ENCODE results near the gene LSM14B. TPM values are rescaled to one million over a fixed set of nuclear protein-coding genes. Genes with fewer than 3 reads are reported as not detected.

Gene LSM14B
- total RNA-seq, 1 donor from 2014 or later = 36.8 TPM

DNA sequence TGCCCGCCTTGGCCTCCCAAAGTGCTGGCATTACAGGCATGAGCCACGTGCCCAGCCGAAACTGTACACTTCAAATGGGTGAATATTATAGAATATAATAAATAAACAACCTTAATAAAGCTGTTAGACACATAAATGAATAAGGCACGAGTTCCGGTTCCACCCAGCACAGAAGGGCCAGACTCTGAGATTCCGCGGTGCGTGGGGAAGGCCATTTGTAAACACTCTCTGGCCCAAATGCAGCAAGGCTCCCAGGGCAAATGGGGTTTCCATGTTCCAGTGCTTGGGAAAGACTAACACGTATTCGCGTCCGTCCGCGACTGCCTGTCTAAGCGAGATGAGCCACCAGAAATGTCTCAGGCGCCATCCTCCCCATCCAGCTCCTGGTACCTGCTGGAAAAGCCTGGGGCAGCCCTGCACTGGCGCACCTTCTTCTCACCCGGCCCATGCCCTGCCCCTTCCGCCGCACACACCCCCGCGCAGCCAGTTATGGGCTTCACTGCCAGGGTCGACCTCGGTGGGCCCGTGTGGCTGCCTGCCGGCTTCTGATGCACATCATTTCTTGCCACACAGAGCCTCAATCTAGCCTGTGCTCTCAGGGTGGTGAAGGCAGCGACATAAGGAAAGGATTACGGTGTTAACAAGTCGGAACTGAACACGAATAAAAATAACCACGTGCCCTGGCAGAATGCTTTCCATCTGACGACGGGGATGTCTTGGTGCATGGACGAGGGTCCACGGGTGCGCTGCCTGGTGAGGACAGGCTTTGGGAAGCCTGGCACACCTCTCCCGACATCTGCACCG is 5.5 kb upstream of the LSM14B start:
- Histone ChIP-seq H3K4me1 (peaks cover 9% of the 10 kb centered on the region), H3K4me3 (no peak overlapping the region), H3K36me3 (no peaks in the 10 kb centered on the region), H3K27ac (no peak overlapping the region), H3K9me3 (peaks cover 9% of the 10 kb centered on the region), H3K27me3 (ENCODE audit: low read depth) (peaks cover 7% of the 10 kb centered on the region)
- ATAC-seq (no peak), DNase-seq (no peak)
- intact Hi-C loops (cut with DNase I) = no loop called here
- TF ChIP-seq, protein P1, sequence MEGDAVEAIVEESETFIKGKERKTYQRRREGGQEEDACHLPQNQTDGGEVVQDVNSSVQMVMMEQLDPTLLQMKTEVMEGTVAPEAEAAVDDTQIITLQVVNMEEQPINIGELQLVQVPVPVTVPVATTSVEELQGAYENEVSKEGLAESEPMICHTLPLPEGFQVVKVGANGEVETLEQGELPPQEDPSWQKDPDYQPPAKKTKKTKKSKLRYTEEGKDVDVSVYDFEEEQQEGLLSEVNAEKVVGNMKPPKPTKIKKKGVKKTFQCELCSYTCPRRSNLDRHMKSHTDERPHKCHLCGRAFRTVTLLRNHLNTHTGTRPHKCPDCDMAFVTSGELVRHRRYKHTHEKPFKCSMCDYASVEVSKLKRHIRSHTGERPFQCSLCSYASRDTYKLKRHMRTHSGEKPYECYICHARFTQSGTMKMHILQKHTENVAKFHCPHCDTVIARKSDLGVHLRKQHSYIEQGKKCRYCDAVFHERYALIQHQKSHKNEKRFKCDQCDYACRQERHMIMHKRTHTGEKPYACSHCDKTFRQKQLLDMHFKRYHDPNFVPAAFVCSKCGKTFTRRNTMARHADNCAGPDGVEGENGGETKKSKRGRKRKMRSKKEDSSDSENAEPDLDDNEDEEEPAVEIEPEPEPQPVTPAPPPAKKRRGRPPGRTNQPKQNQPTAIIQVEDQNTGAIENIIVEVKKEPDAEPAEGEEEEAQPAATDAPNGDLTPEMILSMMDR (IDR thresholded peaks at IDR 0.05) = no peak

DNA sequence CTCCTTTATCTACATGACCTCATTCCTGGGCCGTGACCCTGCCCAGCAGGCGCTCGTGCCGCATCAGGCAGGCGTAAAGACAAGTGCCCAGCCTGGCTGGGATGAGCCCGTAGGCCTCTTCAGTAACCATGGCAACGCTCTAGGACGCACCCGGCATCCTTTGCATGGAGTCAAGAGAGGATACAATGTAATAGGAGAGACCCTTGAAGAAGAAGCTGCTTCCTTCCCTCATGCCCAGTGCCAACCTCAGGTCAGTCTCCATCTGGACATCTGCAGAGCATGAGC is 5.0 kb upstream of the LSM14B start:
- peaks cover 9% of the 10 kb centered on the region for H3K9me3 ChIP-seq
- no peak overlapping the region for H3K4me3 ChIP-seq
- peaks cover 9% of the 10 kb centered on the region for H3K4me1 ChIP-seq
- no peak for DNase-seq
- TF ChIP-seq, protein P1 (IDR thresholded peaks at IDR 0.05) = no peak
- intact Hi-C loops (cut with DNase I) = no loop called here
- H3K27me3 ChIP-seq (ENCODE audit: low read depth) = peaks cover 7% of the 10 kb centered on the region
- no peak for ATAC-seq
- H3K27ac ChIP-seq = no peak overlapping the region
- H3K36me3 ChIP-seq = no peaks in the 10 kb centered on the region

DNA sequence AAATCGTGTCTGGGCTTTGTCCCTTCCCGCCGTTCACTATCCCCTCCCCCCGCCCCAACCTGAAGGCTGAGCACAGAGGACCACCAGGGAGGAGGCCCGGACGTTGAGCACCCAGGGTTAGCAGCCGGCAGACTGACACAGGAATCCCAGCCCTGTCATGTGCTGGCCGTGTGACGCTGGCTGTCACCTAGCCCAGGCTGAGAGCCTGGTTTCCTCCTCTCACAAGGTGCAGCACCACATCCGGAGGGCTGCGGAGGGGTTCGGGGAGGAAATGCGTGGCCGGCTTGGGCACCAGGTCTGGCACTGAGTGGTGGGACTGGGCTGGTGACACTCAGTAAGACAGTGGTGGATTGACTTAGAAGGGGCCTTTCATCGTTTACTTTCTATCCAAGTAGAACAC is 4.6 kb upstream of the LSM14B start:
- no peak for DNase-seq
- H3K27me3 ChIP-seq (ENCODE audit: low read depth) = peaks cover 7% of the 10 kb centered on the region
- no peak for ATAC-seq

DNA sequence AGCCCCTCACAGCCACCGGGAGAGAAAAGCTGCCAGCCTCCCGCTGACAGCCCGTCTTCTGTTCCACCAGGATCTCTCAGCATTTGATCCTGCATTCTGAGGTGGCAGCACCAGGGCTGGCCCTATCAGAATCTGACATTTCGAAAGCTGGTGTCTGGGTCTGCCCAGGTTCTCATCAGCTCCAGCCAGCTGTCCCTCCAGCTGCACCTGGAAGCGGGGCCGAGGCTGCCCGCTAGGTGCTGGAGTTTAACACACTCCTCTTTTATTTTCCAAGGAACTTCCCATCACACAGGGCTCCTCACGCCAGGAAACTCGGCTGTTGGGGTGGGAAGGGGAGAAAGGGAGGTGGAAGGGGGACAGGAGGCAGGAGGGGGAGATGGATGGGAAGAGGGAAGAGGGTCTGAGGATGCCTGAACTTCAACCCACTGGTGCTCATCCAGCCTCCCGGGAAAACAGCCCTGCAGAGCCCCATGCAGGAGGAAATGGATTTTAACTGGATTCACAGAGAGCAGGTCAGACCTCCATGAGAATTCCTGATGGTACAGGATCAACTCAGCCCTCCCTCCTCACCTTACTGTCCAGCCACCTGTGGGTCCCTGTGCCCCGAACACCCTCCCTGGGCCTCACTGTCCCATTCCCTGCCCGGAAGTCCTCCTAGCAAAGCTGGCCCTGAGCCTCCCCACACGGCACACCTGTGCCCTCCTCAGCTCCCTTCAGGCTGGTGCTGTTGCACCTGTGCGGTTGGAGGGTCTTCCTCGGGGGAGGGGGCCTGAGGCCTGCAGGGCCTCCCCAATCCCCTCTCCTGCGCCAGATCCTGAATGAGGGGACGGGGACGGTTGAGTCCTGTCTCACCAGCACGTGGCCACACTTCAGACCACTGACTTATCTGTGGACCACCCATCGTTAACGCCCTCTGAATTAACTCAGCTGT is 3.9 kb upstream of the LSM14B start:
- peaks cover 13% of the 10 kb centered on the region for H3K4me1 ChIP-seq
- H3K4me3 ChIP-seq = no peak overlapping the region
- intact Hi-C loops (cut with DNase I) = no loop called here
- ATAC-seq (no peak), DNase-seq (no peak)
- no peaks in the 10 kb centered on the region for H3K36me3 ChIP-seq
- peaks cover 2% of the 10 kb centered on the region for H3K9me3 ChIP-seq
- H3K27me3 ChIP-seq (ENCODE audit: low read depth) = peaks cover 7% of the 10 kb centered on the region
- TF ChIP-seq, protein P1 (IDR thresholded peaks at IDR 0.05) = no peak
- H3K27ac ChIP-seq = no peak overlapping the region

More for the DNA sequence above, 4.6 kb upstream of the LSM14B start:
- Histone ChIP-seq H3K9me3 (peaks cover 9% of the 10 kb centered on the region), H3K4me3 (no peak overlapping the region), H3K27ac (no peak overlapping the region), H3K36me3 (no peaks in the 10 kb centered on the region), H3K4me1 (peaks cover 9% of the 10 kb centered on the region)
- TF ChIP-seq, protein P1 (IDR thresholded peaks at IDR 0.05) = no peak
- intact Hi-C loops (cut with DNase I) = no loop called here

DNA sequence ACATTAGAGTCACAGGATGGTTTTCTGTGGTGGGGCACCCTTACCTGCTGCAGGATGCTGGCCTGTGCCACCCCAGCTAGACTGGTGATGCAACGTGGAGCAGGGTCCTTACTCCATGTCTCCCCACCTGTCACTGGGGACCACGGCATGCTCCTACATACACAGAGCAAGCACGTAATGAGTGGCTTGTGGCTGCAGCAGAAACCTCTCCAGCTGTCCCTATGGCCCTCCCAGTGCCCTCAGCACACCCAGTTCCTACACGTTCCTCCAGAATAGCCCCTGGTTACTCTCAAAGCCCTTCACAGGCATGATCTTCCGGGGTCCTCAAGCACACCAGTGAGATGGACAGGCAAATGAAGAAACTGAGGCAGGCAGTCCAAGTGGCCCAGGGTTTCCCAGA is 3.2 kb upstream of the LSM14B start:
- ATAC-seq (no peak), DNase-seq (no peak)
- H3K9me3 ChIP-seq = no peaks in the 10 kb centered on the region
- H3K27me3 ChIP-seq (ENCODE audit: low read depth) = peaks cover 7% of the 10 kb centered on the region
- H3K27ac ChIP-seq = no peak overlapping the region
- intact Hi-C loops (cut with DNase I) = no loop called here
- H3K36me3 ChIP-seq = no peaks in the 10 kb centered on the region
- peaks cover 20% of the 10 kb centered on the region for H3K4me1 ChIP-seq
- H3K4me3 ChIP-seq = no peak overlapping the region
- TF ChIP-seq, protein P1 (IDR thresholded peaks at IDR 0.05) = no peak

All from lower lobe of right lung (tissue), 2 donors.